ENCODE results near the gene RAB40B. TPM values are rescaled to one million over a fixed set of nuclear protein-coding genes. Genes with fewer than 3 reads are reported as not detected.

Gene RAB40B
- total and polyA plus RNA-seq, 2 of the 13 experiments (the other 11 are each of a cell fraction or from before 2014, with no cell fraction given) = 6.2 to 6.5 TPM

DNA sequence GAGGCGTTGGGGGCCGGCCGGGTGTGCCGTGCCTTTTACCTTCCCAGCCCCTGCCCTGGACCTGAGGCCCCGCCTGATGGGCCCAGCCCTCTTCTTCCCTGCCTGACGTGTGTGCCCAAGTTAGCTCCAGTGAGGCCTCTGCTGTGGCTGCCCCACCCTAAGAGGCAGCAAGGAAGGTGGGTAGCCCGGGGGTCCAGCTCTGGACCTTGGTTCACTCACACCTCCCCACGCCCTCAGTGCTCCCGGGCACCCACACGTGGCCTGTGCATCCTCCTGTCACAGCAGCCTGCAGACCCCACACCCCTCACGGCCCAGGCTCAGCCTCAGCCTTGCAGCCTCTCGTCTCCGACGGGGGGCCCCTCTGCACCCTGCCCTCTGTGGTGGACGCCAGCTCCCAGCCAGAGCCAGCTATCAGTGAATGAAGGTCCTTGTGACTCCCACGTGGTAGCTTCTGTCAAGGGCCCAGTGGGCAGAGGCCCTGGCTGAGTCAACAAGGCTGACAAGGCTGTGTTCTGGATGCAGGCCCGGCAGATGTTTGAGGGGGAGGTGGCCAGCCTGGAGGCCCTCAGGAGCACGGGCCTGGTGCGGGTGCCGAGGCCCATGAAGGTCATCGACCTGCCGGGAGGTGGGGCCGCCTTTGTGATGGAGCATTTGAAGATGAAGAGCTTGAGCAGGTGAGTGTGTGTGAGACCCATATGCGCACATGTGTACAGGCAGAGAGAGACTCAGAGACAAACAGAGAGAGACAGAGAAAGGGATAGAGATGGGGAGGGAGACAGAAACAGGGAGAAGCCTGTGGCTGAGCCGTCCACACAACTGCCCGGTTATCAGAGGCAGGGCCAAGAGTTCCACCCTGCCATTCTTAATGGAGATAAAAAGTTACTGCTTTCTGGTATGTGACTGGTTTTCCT, 39.7 kb upstream of the RAB40B start (continued):
- TF ChIP-seq, protein P1, sequence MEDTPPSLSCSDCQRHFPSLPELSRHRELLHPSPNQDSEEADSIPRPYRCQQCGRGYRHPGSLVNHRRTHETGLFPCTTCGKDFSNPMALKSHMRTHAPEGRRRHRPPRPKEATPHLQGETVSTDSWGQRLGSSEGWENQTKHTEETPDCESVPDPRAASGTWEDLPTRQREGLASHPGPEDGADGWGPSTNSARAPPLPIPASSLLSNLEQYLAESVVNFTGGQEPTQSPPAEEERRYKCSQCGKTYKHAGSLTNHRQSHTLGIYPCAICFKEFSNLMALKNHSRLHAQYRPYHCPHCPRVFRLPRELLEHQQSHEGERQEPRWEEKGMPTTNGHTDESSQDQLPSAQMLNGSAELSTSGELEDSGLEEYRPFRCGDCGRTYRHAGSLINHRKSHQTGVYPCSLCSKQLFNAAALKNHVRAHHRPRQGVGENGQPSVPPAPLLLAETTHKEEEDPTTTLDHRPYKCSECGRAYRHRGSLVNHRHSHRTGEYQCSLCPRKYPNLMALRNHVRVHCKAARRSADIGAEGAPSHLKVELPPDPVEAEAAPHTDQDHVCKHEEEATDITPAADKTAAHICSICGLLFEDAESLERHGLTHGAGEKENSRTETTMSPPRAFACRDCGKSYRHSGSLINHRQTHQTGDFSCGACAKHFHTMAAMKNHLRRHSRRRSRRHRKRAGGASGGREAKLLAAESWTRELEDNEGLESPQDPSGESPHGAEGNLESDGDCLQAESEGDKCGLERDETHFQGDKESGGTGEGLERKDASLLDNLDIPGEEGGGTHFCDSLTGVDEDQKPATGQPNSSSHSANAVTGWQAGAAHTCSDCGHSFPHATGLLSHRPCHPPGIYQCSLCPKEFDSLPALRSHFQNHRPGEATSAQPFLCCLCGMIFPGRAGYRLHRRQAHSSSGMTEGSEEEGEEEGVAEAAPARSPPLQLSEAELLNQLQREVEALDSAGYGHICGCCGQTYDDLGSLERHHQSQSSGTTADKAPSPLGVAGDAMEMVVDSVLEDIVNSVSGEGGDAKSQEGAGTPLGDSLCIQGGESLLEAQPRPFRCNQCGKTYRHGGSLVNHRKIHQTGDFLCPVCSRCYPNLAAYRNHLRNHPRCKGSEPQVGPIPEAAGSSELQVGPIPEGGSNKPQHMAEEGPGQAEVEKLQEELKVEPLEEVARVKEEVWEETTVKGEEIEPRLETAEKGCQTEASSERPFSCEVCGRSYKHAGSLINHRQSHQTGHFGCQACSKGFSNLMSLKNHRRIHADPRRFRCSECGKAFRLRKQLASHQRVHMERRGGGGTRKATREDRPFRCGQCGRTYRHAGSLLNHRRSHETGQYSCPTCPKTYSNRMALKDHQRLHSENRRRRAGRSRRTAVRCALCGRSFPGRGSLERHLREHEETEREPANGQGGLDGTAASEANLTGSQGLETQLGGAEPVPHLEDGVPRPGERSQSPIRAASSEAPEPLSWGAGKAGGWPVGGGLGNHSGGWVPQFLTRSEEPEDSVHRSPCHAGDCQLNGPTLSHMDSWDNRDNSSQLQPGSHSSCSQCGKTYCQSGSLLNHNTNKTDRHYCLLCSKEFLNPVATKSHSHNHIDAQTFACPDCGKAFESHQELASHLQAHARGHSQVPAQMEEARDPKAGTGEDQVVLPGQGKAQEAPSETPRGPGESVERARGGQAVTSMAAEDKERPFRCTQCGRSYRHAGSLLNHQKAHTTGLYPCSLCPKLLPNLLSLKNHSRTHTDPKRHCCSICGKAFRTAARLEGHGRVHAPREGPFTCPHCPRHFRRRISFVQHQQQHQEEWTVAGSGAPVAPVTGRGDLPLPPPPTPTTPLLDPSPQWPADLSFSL (CRISPR knock-in tag; IDR thresholded peaks at IDR 0.05) = no peak
- TF ChIP-seq KDM3A (CRISPR knock-in tag; IDR thresholded peaks at IDR 0.05; ENCODE audit: low read depth) = peak; percentile 99
- peak; percentile 91 for TF ChIP-seq PAWR (CRISPR knock-in tag; IDR thresholded peaks at IDR 0.05; ENCODE audit: borderline replicate concordance)
- TF ChIP-seq EEA1 (CRISPR knock-in tag; IDR thresholded peaks at IDR 0.05; ENCODE audit: borderline replicate concordance) = peak; percentile 85; the same call in 1 of the 2 replicates
- TF ChIP-seq, protein P2, sequence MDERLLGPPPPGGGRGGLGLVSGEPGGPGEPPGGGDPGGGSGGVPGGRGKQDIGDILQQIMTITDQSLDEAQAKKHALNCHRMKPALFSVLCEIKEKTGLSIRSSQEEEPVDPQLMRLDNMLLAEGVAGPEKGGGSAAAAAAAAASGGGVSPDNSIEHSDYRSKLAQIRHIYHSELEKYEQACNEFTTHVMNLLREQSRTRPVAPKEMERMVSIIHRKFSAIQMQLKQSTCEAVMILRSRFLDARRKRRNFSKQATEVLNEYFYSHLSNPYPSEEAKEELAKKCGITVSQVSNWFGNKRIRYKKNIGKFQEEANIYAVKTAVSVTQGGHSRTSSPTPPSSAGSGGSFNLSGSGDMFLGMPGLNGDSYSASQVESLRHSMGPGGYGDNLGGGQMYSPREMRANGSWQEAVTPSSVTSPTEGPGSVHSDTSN (CRISPR knock-in tag; IDR thresholded peaks at IDR 0.05) = peak; percentile 60
- TF ChIP-seq ZFP90 (CRISPR knock-in tag; IDR thresholded peaks at IDR 0.05; ENCODE audit: borderline replicate concordance) = peak; percentile 99
- no peak for TF ChIP-seq HCFC1 (IDR thresholded peaks at IDR 0.05; ENCODE audit: low read depth, low read length)
- peak; percentile 98 for TF ChIP-seq PAXIP1 (CRISPR knock-in tag; conservative IDR thresholded peaks at IDR 0.05)
- TF ChIP-seq, protein P3, sequence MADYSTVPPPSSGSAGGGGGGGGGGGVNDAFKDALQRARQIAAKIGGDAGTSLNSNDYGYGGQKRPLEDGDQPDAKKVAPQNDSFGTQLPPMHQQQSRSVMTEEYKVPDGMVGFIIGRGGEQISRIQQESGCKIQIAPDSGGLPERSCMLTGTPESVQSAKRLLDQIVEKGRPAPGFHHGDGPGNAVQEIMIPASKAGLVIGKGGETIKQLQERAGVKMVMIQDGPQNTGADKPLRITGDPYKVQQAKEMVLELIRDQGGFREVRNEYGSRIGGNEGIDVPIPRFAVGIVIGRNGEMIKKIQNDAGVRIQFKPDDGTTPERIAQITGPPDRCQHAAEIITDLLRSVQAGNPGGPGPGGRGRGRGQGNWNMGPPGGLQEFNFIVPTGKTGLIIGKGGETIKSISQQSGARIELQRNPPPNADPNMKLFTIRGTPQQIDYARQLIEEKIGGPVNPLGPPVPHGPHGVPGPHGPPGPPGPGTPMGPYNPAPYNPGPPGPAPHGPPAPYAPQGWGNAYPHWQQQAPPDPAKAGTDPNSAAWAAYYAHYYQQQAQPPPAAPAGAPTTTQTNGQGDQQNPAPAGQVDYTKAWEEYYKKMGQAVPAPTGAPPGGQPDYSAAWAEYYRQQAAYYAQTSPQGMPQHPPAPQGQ (CRISPR knock-in tag; IDR thresholded peaks at IDR 0.05; ENCODE audit: borderline replicate concordance) = no peak
- peak; percentile 97 for TF ChIP-seq MED1 (CRISPR knock-in tag; IDR thresholded peaks at IDR 0.05)
- no peak for TF ChIP-seq SP1 (IDR thresholded peaks at IDR 0.05)
- peak; percentile 67; the same call in 1 of the 2 replicates for TF ChIP-seq SP1 (CRISPR knock-in tag; IDR thresholded peaks at IDR 0.05)
- TF ChIP-seq, protein P4, sequence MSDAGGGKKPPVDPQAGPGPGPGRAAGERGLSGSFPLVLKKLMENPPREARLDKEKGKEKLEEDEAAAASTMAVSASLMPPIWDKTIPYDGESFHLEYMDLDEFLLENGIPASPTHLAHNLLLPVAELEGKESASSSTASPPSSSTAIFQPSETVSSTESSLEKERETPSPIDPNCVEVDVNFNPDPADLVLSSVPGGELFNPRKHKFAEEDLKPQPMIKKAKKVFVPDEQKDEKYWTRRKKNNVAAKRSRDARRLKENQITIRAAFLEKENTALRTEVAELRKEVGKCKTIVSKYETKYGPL (CRISPR knock-in tag; IDR thresholded peaks at IDR 0.05) = peak; percentile 80; the same call in 1 of the 2 replicates
